K562 (cell line): ENCODE results near the gene ITGAL. TPM values are rescaled to one million over a fixed set of nuclear protein-coding genes. Genes with fewer than 3 reads are reported as not detected.

Experiments
- ADNP ChIP-seq: fragments of 200-800 bp; sonication (Bioruptor generic); IDR thresholded peaks from 2 replicates; pipeline ENCODE4 v1.6.1; 2016; ENCODE audit warnings: missing genetic modification characterization, missing compliant biosample characterization
- BCOR ChIP-seq: fragments of 450-650 bp; IDR thresholded peaks from 2 replicates; pipeline ENCODE4 v1.6.1; 2016
- BRD4 ChIP-seq: fragments of 200-600 bp; sonication (generic); IDR thresholded peaks from 2 replicates; pipeline ENCODE4 v1.6.1; 2017; ENCODE audit warnings: inconsistent platforms
- CBFA2T2 ChIP-seq: fragments of 450-650 bp; conservative IDR thresholded peaks from 2 replicates; pipeline ENCODE4 v1.6.1; 2017; ENCODE audit warnings: mild to moderate bottlenecking
- CREB1 ChIP-seq, 2 experiments: sonication (generic) in 1 of 2; formaldehyde crosslinking in 1 of 2; IDR thresholded peaks; 2 replicates each; pipeline versions ENCODE4 v1.6.1 to v1.8.0; 2012 to 2022; ENCODE audit warnings: inconsistent platforms in 1 of 2, mild to moderate bottlenecking in 1 of 2, missing genetic modification reagents in 1 of 2, moderate library complexity in 1 of 2
- CTBP1 ChIP-seq: fragments of 450-650 bp; IDR thresholded peaks from 2 replicates; pipeline ENCODE4 v1.6.1; 2016; ENCODE audit warnings: borderline replicate concordance
- CTCFL ChIP-seq: IDR thresholded peaks from 2 replicates; pipeline ENCODE4 v1.6.1; 2011; ENCODE audit warnings: borderline replicate concordance, low read depth, mild to moderate bottlenecking, moderate library complexity, low read length; ENCODE audit not compliant: insufficient read depth, poor library complexity, severe bottlenecking
- CXXC5 ChIP-seq: fragments of 250-450 bp; sonication (Bioruptor Pico); IDR thresholded peaks from 2 replicates; pipeline ENCODE4 v1.8.0; 2022; ENCODE audit warnings: inconsistent platforms, mild to moderate bottlenecking, moderate library complexity
- EGR1 ChIP-seq: fragments of 450-650 bp; conservative IDR thresholded peaks from 2 replicates; pipeline ENCODE4 v1.6.1; 2017; ENCODE audit warnings: mild to moderate bottlenecking
- GTF2A2 ChIP-seq: IDR thresholded peaks from 2 replicates; pipeline ENCODE4 v1.6.1; 2016; ENCODE audit warnings: mild to moderate bottlenecking, missing genetic modification characterization, missing compliant biosample characterization
- HOMEZ ChIP-seq: fragments of 250-450 bp; sonication (Bioruptor Pico); IDR thresholded peaks from 2 replicates; pipeline ENCODE4 v1.4.0; 2020; ENCODE audit warnings: mild to moderate bottlenecking, moderate library complexity
- ILF3 ChIP-seq: fragments of 450-650 bp; IDR thresholded peaks from 2 replicates; pipeline ENCODE4 v1.6.1; 2018; ENCODE audit warnings: antibody characterized with exemption, mild to moderate bottlenecking, moderate library complexity, borderline replicate concordance
- NR1H2 ChIP-seq: sonication (generic); formaldehyde crosslinking; IDR thresholded peaks from 2 replicates; pipeline ENCODE4 v1.4.0; 2020; ENCODE audit warnings: mild to moderate bottlenecking, missing genetic modification reagents
- PCBP1 ChIP-seq: fragments of 200-400 bp; formaldehyde crosslinking; IDR thresholded peaks from 2 replicates; pipeline ENCODE4 v1.6.1; 2018; ENCODE audit warnings: mild to moderate bottlenecking, low read depth, low read length; ENCODE audit not compliant: poor library complexity, severe bottlenecking
- PHF21A ChIP-seq: fragments of 450-650 bp; IDR thresholded peaks from 2 replicates; pipeline ENCODE4 v1.6.1; 2017; ENCODE audit warnings: low read depth, borderline replicate concordance
- PPARD ChIP-seq: fragments of 250-450 bp; sonication (Bioruptor Pico); IDR thresholded peaks from 2 replicates; pipeline ENCODE4 v1.8.0; 2022; ENCODE audit warnings: inconsistent platforms, mild to moderate bottlenecking, moderate library complexity
- PYGO2 ChIP-seq: fragments of 450-650 bp; IDR thresholded peaks from 2 replicates; pipeline ENCODE4 v1.6.1; 2016; ENCODE audit warnings: mild to moderate bottlenecking, missing genetic modification characterization, moderate library complexity, missing compliant biosample characterization
- RB1 ChIP-seq: fragments of 450-650 bp; IDR thresholded peaks from 2 replicates; pipeline ENCODE4 v1.6.1; 2017; ENCODE audit warnings: low read depth, mild to moderate bottlenecking
- TBP ChIP-seq: optimal IDR thresholded peaks from 2 replicates; pipeline ENCODE3; 2011; ENCODE audit warnings: low read depth, low read length, improper control_type of control experiment
- ZC3H4 ChIP-seq: sonication (generic); formaldehyde crosslinking; IDR thresholded peaks from 2 replicates; pipeline ENCODE4 v1.9.0; 2021; ENCODE audit warnings: missing genetic modification reagents, borderline replicate concordance
- ZNF23 ChIP-seq: fragments of 250-450 bp; sonication (Bioruptor Pico); IDR thresholded peaks from 2 replicates; pipeline ENCODE4 v1.4.0; 2020; ENCODE audit warnings: mild to moderate bottlenecking
- ZNF583 ChIP-seq: fragments of 250-450 bp; sonication (Bioruptor Pico); IDR thresholded peaks from 2 replicates; pipeline ENCODE4 v1.4.0; 2020
- ZNF668 ChIP-seq: fragments of 250-450 bp; sonication (Bioruptor Pico); IDR thresholded peaks from 2 replicates; pipeline ENCODE4 v1.8.0; 2022; ENCODE audit warnings: mild to moderate bottlenecking, inconsistent platforms
- ZNF785 ChIP-seq: fragments of 250-450 bp; sonication (Bioruptor Pico); IDR thresholded peaks from 2 replicates; pipeline ENCODE4 v1.4.0; 2020; ENCODE audit warnings: mild to moderate bottlenecking
- polyA plus RNA-seq, 8 experiments: library from polyadenylated mRNA; depleted of rRNA in 4 of 8; stranded (reverse) in 5 of 8; unstranded in 3 of 8; fragments of >200 nt; fragmentation: Nextera tagmentation in 2 of 8; fragmentation: Illumina TruSeq in 1 of 8; extraction: Ambion mirVana in 2 of 8; extraction: Trizol in 1 of 8; gene quantifications; 2 replicates each; pipeline versions ENCODE4 v1.2.1 to v1.2.3, GENCODE V29; 2011 to 2014; ENCODE audit warnings: inconsistent platforms in 1 of 8, missing spikeins in 1 of 8
- total RNA-seq, 7 experiments: library from RNA; depleted of rRNA in 6 of 7; stranded (reverse); fragments of >200 nt in 6 of 7; fragmentation: Illumina TruSeq in 2 of 7; extraction: Trizol in 2 of 7; gene quantifications; 2 replicates each; pipeline versions ENCODE4 v1.2.1 to v1.2.3, GENCODE V29; 2011 to 2021; ENCODE audit warnings: low replicate concordance in 1 of 7
- TF ChIP-seq, protein P1 (sequence below): fragments of 450-650 bp; formaldehyde crosslinking; IDR thresholded peaks from 2 replicates; pipeline ENCODE4 v1.4.0; 2020; ENCODE audit warnings: mild to moderate bottlenecking, moderate library complexity
- TF ChIP-seq, protein P2 (sequence below): IDR thresholded peaks from 2 replicates; pipeline ENCODE4 v1.6.1; 2011; ENCODE audit not compliant: insufficient read length; ENCODE audit errors: extremely low read depth

The ITGAL gene
- total and polyA plus RNA-seq, 9 of the 15 experiments (the other 6 are each of a cell fraction or from before 2014, with no cell fraction given), result 0.01 to 0.53 TPM; not detected in 7

DNA sequence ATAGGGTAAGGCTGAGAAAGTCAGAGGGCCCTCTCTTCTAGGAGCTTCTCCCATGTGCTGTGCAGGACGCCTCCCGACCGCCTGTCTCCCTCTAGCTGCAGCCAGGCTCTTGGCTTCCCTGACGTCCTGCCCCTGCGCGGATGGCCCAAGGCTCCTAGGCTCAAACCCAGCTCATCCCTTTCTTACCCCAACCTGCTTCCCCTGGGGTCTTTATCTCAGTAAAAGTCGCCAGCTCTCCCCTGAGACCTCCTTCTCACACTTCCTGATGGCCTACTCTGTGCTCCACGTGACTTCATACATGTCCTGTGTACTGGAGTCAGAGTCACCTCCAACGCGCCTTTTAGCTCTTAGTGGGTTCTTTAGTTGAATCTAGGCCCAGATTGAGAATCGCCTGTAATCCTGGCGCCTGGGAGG lies 63.2 kb downstream of the ITGAL start (continued):
- TF ChIP-seq, protein P1, sequence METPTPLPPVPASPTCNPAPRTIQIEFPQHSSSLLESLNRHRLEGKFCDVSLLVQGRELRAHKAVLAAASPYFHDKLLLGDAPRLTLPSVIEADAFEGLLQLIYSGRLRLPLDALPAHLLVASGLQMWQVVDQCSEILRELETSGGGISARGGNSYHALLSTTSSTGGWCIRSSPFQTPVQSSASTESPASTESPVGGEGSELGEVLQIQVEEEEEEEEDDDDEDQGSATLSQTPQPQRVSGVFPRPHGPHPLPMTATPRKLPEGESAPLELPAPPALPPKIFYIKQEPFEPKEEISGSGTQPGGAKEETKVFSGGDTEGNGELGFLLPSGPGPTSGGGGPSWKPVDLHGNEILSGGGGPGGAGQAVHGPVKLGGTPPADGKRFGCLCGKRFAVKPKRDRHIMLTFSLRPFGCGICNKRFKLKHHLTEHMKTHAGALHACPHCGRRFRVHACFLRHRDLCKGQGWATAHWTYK (CRISPR knock-in tag), result no peak
- TF ChIP-seq GTF2A2 (tag) (no peak), ZNF23 (no peak), CXXC5 (CRISPR knock-in tag) (peak; percentile 48), CBFA2T2 (0 out of 2 replicates have a peak, but pooled peaks have one; percentile 10), PPARD (CRISPR knock-in tag) (no peak), PCBP1 (no peak), ZNF583 (CRISPR knock-in tag) (no peak), ZC3H4 (no peak), RB1 (peak; percentile 63), NR1H2 (CRISPR knock-in tag) (no peak), ZNF785 (CRISPR knock-in tag) (no peak), CTCFL (peak; percentile 72), PHF21A (0 out of 2 replicates have a peak, but pooled peaks have one; percentile 10), ZNF668 (CRISPR knock-in tag) (no peak), BCOR (no peak), TBP (no peak), CTBP1 (no peak), HOMEZ (CRISPR knock-in tag) (no peak), ILF3 (no peak), PYGO2 (tag) (no peak), BRD4 (no peak), ADNP (tag) (no peak), CREB1 (IDR thresholded peaks at IDR 0.05) (peak; percentile 41; the same call in 1 of the 2 replicates), CREB1 (CRISPR knock-in tag; IDR thresholded peaks at IDR 0.05) (0 out of 2 replicates have a peak, but pooled peaks have one; percentile 34), EGR1 (no peak)
- TF ChIP-seq, protein P2, sequence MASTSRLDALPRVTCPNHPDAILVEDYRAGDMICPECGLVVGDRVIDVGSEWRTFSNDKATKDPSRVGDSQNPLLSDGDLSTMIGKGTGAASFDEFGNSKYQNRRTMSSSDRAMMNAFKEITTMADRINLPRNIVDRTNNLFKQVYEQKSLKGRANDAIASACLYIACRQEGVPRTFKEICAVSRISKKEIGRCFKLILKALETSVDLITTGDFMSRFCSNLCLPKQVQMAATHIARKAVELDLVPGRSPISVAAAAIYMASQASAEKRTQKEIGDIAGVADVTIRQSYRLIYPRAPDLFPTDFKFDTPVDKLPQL, result peak; percentile 45
